Measurements from ENCODE around the gene CA4.

GRCh38 chr17:60155427-60155814 lies 5.6 kb downstream of the CA4 start:
- TF ChIP-seq HNF4A (conservative IDR thresholded peaks at IDR 0.05) (no peak), TAF1 (conservative IDR thresholded peaks at IDR 0.05) (no peak), HNF4G (IDR thresholded peaks at IDR 0.05) (no peak), GABPA (IDR thresholded peaks at IDR 0.05 in 1 of 2, conservative IDR thresholded peaks at IDR 0.05 in 1 of 2) (no peak)
- TF ChIP-seq, protein P1, sequence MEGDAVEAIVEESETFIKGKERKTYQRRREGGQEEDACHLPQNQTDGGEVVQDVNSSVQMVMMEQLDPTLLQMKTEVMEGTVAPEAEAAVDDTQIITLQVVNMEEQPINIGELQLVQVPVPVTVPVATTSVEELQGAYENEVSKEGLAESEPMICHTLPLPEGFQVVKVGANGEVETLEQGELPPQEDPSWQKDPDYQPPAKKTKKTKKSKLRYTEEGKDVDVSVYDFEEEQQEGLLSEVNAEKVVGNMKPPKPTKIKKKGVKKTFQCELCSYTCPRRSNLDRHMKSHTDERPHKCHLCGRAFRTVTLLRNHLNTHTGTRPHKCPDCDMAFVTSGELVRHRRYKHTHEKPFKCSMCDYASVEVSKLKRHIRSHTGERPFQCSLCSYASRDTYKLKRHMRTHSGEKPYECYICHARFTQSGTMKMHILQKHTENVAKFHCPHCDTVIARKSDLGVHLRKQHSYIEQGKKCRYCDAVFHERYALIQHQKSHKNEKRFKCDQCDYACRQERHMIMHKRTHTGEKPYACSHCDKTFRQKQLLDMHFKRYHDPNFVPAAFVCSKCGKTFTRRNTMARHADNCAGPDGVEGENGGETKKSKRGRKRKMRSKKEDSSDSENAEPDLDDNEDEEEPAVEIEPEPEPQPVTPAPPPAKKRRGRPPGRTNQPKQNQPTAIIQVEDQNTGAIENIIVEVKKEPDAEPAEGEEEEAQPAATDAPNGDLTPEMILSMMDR (IDR thresholded peaks at IDR 0.05; ENCODE audit: low read depth, low read length, missing input control) = no peak

Measured in liver (tissue), 3 donors.